HG03064 (cell line): Measurements from ENCODE around the gene TAF6.

Experiments used
- ATAC-seq: cut with Tn5 transposase; IDR thresholded peaks from one replicate; pipeline ENCODE4 v1.9.1; 2021; ENCODE audit warnings: low read depth; ENCODE audit not compliant: unreplicated experiment

The TAF6 gene

GRCh38 chr7:100075418-100075817 is 43.7 kb downstream of the TAF6 start:
- ATAC-seq, result no peak

DNA sequence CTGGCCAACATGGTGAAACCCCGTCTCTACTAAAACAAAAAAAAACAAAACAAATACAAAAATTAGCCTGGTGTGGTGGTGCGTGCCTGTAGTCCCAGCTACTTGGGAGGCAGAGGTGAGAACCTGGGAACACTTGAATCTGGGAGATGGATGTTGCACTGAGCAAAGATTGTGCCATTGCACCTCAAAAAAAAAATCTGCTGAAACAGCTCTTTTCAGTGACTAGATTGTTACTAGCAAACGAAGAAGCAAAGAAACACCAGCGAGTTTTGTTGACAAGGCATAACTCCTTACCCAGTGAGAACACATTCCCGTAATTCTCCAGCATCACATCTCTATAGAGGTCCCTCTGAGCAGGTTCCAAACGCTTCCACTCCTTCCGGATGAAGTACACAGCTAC is 44.3 kb downstream of the TAF6 start:
- no peak for ATAC-seq

- no peak for ATAC-seq
Measured at GRCh38 chr7:100072462-100072861, 46.7 kb downstream of the TAF6 start.

- no peak for ATAC-seq
Measured at GRCh38 chr7:100071018-100071723, 48.0 kb downstream of the TAF6 start.

DNA sequence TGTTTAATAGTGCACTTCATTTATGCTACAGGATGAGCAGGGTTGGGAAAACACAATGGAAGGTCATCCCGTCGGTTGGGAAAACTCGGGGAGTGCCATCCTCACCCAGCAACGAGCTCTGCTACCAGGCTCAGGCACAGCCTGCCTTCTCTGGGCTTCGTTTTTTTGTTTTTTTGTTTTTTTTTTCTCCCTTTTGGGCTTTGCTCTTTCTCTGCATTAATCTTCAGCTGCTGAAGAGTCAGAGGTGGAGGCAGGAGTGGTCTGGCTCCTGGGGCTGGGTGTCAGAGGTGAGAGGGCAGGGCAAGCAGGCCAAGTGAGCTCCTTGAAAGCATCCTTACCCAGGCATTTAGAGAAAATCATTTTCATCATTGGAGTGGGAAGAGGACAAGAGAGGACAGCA is 49.2 kb downstream of the TAF6 start:
- ATAC-seq, result no peak

- ATAC-seq, result no peak
Measured at GRCh38 chr7:100066953-100067352, 52.2 kb downstream of the TAF6 start.

- no peak for ATAC-seq
Measured at GRCh38 chr7:100065452-100066186, 53.5 kb downstream of the TAF6 start.

- ATAC-seq, result no peak
Measured at GRCh38 chr7:100064162-100064561, 55.0 kb downstream of the TAF6 start.

DNA sequence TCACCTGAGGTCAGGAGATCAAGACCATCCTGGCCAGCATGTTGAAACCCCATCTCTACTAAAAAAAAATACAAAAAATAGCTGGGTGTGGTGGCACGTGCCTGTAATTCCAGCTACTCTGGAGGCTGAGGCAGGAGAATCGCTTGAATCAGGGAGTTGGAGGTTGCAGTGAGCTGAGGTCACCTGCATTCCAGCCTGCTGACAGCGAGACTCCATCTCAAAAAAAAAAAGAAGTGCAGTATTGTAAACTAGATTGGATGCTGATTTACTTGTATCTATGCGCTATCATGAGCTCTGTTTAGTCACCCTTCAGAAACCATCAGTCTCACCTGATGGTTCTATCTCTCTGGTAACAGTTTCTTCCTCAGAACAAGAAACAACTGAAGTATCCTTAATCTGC is 55.8 kb downstream of the TAF6 start:
- ATAC-seq, result no peak

DNA sequence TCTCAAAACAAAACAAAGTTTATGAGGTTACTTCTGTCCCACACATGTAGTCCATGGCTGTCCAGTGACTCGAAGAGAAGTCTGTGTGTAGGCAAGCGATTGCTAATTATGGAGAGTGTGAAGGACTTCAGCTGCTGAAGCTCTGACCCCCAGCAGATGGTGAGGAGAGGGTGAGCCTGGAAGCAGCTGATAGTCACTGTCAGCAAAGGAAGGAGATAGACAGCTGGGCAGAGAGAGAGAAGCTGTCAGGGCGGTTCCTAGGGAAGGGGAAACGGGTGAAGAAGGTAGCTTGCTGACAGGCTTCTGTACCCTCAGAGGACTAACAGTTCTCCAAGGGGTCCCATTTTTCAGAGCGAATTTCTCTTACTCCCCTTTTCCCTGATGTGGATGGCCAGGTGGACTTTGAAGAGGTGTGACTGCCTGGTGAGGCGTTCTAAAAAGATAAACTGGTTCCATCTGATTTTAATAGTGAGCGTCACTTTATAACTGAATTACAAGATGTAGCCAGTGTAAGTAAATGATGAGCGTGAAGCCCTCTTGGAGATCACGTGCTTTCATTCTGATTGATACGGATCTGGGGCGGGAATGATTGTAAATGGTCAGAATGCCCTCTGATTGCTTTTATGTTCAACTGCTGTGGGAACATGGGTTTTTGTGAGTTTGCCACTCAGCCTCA is 57.5 kb downstream of the TAF6 start:
- ATAC-seq, result no peak

DNA sequence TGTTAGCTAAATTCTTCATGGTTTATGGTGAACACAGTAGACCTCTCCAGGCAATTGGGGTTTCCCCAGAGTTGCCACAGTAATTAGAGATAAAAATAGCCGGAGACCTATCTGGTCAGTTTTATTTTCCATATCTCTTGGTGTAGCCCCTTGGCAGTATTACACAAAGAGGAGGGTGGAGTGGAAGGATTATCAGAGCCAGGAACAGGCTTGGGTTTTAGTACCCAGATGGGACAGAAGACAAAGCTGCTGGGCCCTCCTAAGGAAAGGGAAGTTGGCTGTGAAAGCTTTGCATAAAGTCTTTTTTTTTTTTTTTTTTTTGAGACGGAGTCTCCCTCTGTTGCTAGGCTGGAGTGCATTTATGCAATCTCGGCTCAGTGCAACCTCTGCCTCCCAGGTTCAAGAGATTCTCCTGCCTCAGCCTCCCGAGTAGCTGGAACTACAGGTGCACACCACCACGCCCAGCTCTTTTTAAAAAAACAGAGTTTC is 59.9 kb downstream of the TAF6 start:
- no peak for ATAC-seq
